ENCODE results near the gene C8B. TPM values are rescaled to one million over a fixed set of nuclear protein-coding genes. Genes with fewer than 3 reads are reported as not detected.

The C8B gene
- total RNA-seq, 2 donors from 2014 or later: not detected

- no peak for DNase-seq (ENCODE audit: low spot score)
- TF ChIP-seq CTCF (IDR thresholded peaks at IDR 0.05): no peak
- Histone ChIP-seq H3K4me1 (ENCODE audit: control insufficient read depth in 1 of 2, low read depth in 2 of 2) (no peaks in the 10 kb centered on the region), H3K27ac (no peak overlapping the region), H3K36me3 (no peaks in the 10 kb centered on the region), H3K4me3 (no peak overlapping the region), H3K27me3 (replicated peaks; ENCODE audit: insufficient read depth) (no peaks in the 10 kb centered on the region), H3K9me3 (no peaks in the 10 kb centered on the region)
- ATAC-seq (ENCODE audit: insufficient number of reproducible peaks, low FRiP score, low read depth): no peak
These were observed 14.4 kb upstream of the C8B start for GRCh38 chr1:56979986-56980755.

- H3K9me3 ChIP-seq: no peaks in the 10 kb centered on the region
- H3K27ac ChIP-seq: no peak overlapping the region
- no peaks in the 10 kb centered on the region for H3K36me3 ChIP-seq
- no peaks in the 10 kb centered on the region for H3K4me1 ChIP-seq (ENCODE audit: control insufficient read depth in 1 of 2, low read depth in 2 of 2)
- no peak for ATAC-seq (ENCODE audit: insufficient number of reproducible peaks, low FRiP score, low read depth)
- DNase-seq (ENCODE audit: low spot score): no peak
- no peak overlapping the region for H3K4me3 ChIP-seq
- no peaks in the 10 kb centered on the region for H3K27me3 ChIP-seq (replicated peaks; ENCODE audit: insufficient read depth)
- no peak for TF ChIP-seq CTCF (IDR thresholded peaks at IDR 0.05)
These were observed 13.0 kb upstream of the C8B start for GRCh38 chr1:56978819-56979218.

GRCh38 chr1:56977910-56978309, 12.1 kb upstream of the C8B start:
- no peaks in the 10 kb centered on the region for H3K27me3 ChIP-seq (replicated peaks; ENCODE audit: insufficient read depth)
- H3K36me3 ChIP-seq: no peaks in the 10 kb centered on the region
- H3K4me1 ChIP-seq (ENCODE audit: control insufficient read depth in 1 of 2, low read depth in 2 of 2): no peaks in the 10 kb centered on the region
- H3K27ac ChIP-seq: no peak overlapping the region
- ATAC-seq (ENCODE audit: insufficient number of reproducible peaks, low FRiP score, low read depth): no peak
- DNase-seq (ENCODE audit: low spot score): no peak
- no peaks in the 10 kb centered on the region for H3K9me3 ChIP-seq
- no peak overlapping the region for H3K4me3 ChIP-seq
- no peak for TF ChIP-seq CTCF (IDR thresholded peaks at IDR 0.05)

- Histone ChIP-seq H3K4me3 (no peak overlapping the region), H3K27ac (no peak overlapping the region), H3K36me3 (no peaks in the 10 kb centered on the region), H3K9me3 (no peaks in the 10 kb centered on the region), H3K27me3 (replicated peaks; ENCODE audit: insufficient read depth) (no peaks in the 10 kb centered on the region), H3K4me1 (ENCODE audit: control insufficient read depth in 1 of 2, low read depth in 2 of 2) (no peaks in the 10 kb centered on the region)
- ATAC-seq (ENCODE audit: insufficient number of reproducible peaks, low FRiP score, low read depth) (no peak), DNase-seq (ENCODE audit: low spot score) (no peak)
- no peak for TF ChIP-seq CTCF (IDR thresholded peaks at IDR 0.05)
These were observed 9.6 kb upstream of the C8B start for GRCh38 chr1:56975446-56975845.

GRCh38 chr1:56973923-56974742, 8.3 kb upstream of the C8B start:
- no peaks in the 10 kb centered on the region for H3K9me3 ChIP-seq
- no peaks in the 10 kb centered on the region for H3K27me3 ChIP-seq (replicated peaks; ENCODE audit: insufficient read depth)
- H3K4me1 ChIP-seq (ENCODE audit: control insufficient read depth in 1 of 2, low read depth in 2 of 2): no peaks in the 10 kb centered on the region
- H3K36me3 ChIP-seq: no peaks in the 10 kb centered on the region
- DNase-seq (ENCODE audit: low spot score): no peak
- no peak for TF ChIP-seq CTCF (IDR thresholded peaks at IDR 0.05)
- no peak for ATAC-seq (ENCODE audit: insufficient number of reproducible peaks, low FRiP score, low read depth)
- H3K4me3 ChIP-seq: no peak overlapping the region
- no peak overlapping the region for H3K27ac ChIP-seq
